Umbilical cord (tissue), 2 donors: Measurements from ENCODE around the gene LMNTD2. TPM values are rescaled to one million over a fixed set of nuclear protein-coding genes. Genes with fewer than 3 reads are reported as not detected.

Experiments
- DNase-seq: peaks from one replicate; pipeline ENCODE4 v3.0.0-alpha.2; 2015; ENCODE audit warnings: low spot score
- total RNA-seq: library from RNA; depleted of rRNA; stranded (reverse); fragments of >200 nt; gene quantifications from one replicate; pipeline ENCODE4 v1.2.3, GENCODE V29; 2014; ENCODE audit warnings: low replicate concordance; ENCODE audit not compliant: insufficient read depth

Gene LMNTD2
- total RNA-seq, 1 donor from 2014 or later: 0.48 TPM

GRCh38 chr11:512761-513595 lies 47.6 kb downstream of the LMNTD2 start:
- DNase-seq: no peak

GRCh38 chr11:508956-509355 lies 51.6 kb downstream of the LMNTD2 start:
- no peak for DNase-seq

GRCh38 chr11:507727-508515 lies 52.6 kb downstream of the LMNTD2 start:
- DNase-seq: no peak

GRCh38 chr11:506995-507726 lies 53.4 kb downstream of the LMNTD2 start, which contains the start of gene RNH1:
Gene RNH1, minus strand, starts transcription at chr11:507242. Its CDS starts 5,080 bp downstream, at chr11:502162.
- peak; percentile 97 for DNase-seq

- peak; percentile 98 for DNase-seq
Measured at GRCh38 chr11:506238-506994, 54.1 kb downstream of the LMNTD2 start.

- no peak for DNase-seq
Measured at GRCh38 chr11:504994-505344, 55.6 kb downstream of the LMNTD2 start.

Other genes starting within 250 kb of the LMNTD2 start
- gene IFITM1, start 246.7 kb downstream of the LMNTD2 start, total RNA-seq: 25.3 TPM
- gene IFITM3, start 239.9 kb downstream of the LMNTD2 start, total RNA-seq: 47.2 TPM
- 7.2 TPM for gene B4GALNT4, start 191.2 kb downstream of the LMNTD2 start, total RNA-seq
- 36.6 TPM for gene PKP3, start 166.5 kb downstream of the LMNTD2 start, total RNA-seq
- 10.8 TPM for gene SIGIRR, start 145.7 kb downstream of the LMNTD2 start, total RNA-seq
- 5.1 TPM for gene ANO9, start 118.7 kb downstream of the LMNTD2 start, total RNA-seq
- gene PTDSS2, start 110.5 kb downstream of the LMNTD2 start, total RNA-seq: 73.4 TPM
- 132 TPM for gene RNH1, start 53.5 kb downstream of the LMNTD2 start, total RNA-seq
- 46.5 TPM for gene HRAS, start 25.2 kb downstream of the LMNTD2 start, total RNA-seq
- gene LRRC56, start 23.2 kb downstream of the LMNTD2 start, total RNA-seq: not detected
- 1.7 TPM for gene RASSF7, start 232 bp upstream of the LMNTD2 start, total RNA-seq
- 31.5 TPM for gene PHRF1, start 15.7 kb upstream of the LMNTD2 start, total RNA-seq
- 16.6 TPM for gene IRF7, start 55.2 kb upstream of the LMNTD2 start, total RNA-seq
- gene CDHR5, start 64.2 kb upstream of the LMNTD2 start, total RNA-seq: not detected
- not detected for gene SCT, start 66.4 kb upstream of the LMNTD2 start, total RNA-seq
- gene DRD4, start 76.5 kb upstream of the LMNTD2 start, total RNA-seq: not detected
- gene DEAF1, start 134.5 kb upstream of the LMNTD2 start, total RNA-seq: 54.9 TPM
- 7.7 TPM for gene TMEM80, start 135.1 kb upstream of the LMNTD2 start, total RNA-seq
- 28.6 TPM for gene EPS8L2, start 145.5 kb upstream of the LMNTD2 start, total RNA-seq
- gene TALDO1, start 186.7 kb upstream of the LMNTD2 start, total RNA-seq: 76.1 TPM
- gene GATD1, start 216.7 kb upstream of the LMNTD2 start, total RNA-seq: 26.2 TPM
- gene CEND1, start 229.4 kb upstream of the LMNTD2 start, total RNA-seq: 1.4 TPM
- gene SLC25A22, start 237.5 kb upstream of the LMNTD2 start, total RNA-seq: 2.2 TPM
- gene PIDD1, start 244.5 kb upstream of the LMNTD2 start, total RNA-seq: 19.3 TPM
- gene RPLP2, start 249.2 kb upstream of the LMNTD2 start, total RNA-seq: 439 TPM